ENCODE data around the gene DOCK4. TPM values are rescaled to one million over a fixed set of nuclear protein-coding genes. Genes with fewer than 3 reads are reported as not detected.

Gene DOCK4
- total RNA-seq, 1 donor from 2014 or later = 44.1 TPM

DNA sequence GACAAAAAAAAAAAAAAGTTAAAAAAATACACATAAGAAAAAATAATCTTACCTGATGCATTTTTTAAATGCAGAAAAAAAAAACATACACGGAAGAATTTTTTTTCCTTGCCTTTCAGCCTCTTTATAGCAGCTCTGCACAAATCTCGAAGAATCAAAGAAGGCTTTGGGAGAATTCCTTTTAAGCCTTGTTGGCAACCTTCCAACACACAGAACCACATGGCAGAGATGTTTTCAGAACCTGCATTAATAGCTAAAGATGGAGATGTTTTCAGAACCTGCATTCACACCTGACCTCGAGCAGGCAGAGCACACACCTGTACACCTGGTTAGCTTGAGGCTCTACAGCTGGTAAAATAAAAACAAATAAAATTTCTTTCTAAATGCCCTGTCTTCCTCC is 65.6 kb downstream of the DOCK4 start:
- no peak for TF ChIP-seq CTCF (IDR thresholded peaks at IDR 0.05)
- H3K4me1 Mint-ChIP-seq (ENCODE audit: unreplicated experiment) = peaks cover 48% of the 10 kb centered on the region
- H3K4me3 Mint-ChIP-seq (ENCODE audit: unreplicated experiment) = no peak overlapping the region
- no peaks in the 10 kb centered on the region for H3K36me3 Mint-ChIP-seq (ENCODE audit: unreplicated experiment)
- H3K27ac Mint-ChIP-seq (ENCODE audit: unreplicated experiment) = no peak overlapping the region
- H3K9me3 Mint-ChIP-seq (ENCODE audit: unreplicated experiment) = no peaks in the 10 kb centered on the region
- no peak for DNase-seq (ENCODE audit: extremely low spot score, unreplicated experiment)
- no peaks in the 10 kb centered on the region for H3K27me3 Mint-ChIP-seq (ENCODE audit: unreplicated experiment)

DNA sequence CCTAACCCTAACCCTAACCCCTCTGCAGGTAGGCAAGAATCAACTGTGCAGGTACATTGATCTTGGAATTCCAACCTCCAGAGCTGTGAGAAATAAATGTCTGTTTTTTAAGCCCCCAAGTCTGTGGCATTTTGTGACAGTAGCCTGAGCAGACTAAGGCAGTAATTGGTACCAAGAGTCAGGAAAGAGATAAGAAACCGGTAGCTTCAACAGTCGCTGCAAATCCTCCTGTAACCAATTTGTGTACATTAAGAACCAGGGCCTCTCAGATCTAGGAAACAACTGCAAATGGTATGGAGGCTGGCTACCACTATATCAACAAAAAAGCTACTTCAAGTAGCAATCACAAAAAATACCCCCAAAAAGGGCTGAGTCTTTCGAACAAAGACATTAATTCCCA is 67.3 kb downstream of the DOCK4 start:
- TF ChIP-seq CTCF (IDR thresholded peaks at IDR 0.05) = no peak
- Mint-ChIP-seq H3K9me3 (ENCODE audit: unreplicated experiment) (no peaks in the 10 kb centered on the region), H3K27me3 (ENCODE audit: unreplicated experiment) (no peaks in the 10 kb centered on the region), H3K36me3 (ENCODE audit: unreplicated experiment) (no peaks in the 10 kb centered on the region), H3K4me3 (ENCODE audit: unreplicated experiment) (no peak overlapping the region), H3K4me1 (ENCODE audit: unreplicated experiment) (peaks cover 36% of the 10 kb centered on the region), H3K27ac (ENCODE audit: unreplicated experiment) (no peak overlapping the region)
- DNase-seq (ENCODE audit: extremely low spot score, unreplicated experiment) = no peak

GRCh38 chr7:112138325-112138852 is 67.8 kb downstream of the DOCK4 start:
- H3K4me3 Mint-ChIP-seq (ENCODE audit: unreplicated experiment) = no peak overlapping the region
- no peaks in the 10 kb centered on the region for H3K36me3 Mint-ChIP-seq (ENCODE audit: unreplicated experiment)
- DNase-seq (ENCODE audit: extremely low spot score, unreplicated experiment) = no peak
- no peaks in the 10 kb centered on the region for H3K27me3 Mint-ChIP-seq (ENCODE audit: unreplicated experiment)
- peaks cover 34% of the 10 kb centered on the region for H3K4me1 Mint-ChIP-seq (ENCODE audit: unreplicated experiment)
- TF ChIP-seq CTCF (IDR thresholded peaks at IDR 0.05) = no peak
- H3K27ac Mint-ChIP-seq (ENCODE audit: unreplicated experiment) = no peak overlapping the region
- H3K9me3 Mint-ChIP-seq (ENCODE audit: unreplicated experiment) = no peaks in the 10 kb centered on the region

DNA sequence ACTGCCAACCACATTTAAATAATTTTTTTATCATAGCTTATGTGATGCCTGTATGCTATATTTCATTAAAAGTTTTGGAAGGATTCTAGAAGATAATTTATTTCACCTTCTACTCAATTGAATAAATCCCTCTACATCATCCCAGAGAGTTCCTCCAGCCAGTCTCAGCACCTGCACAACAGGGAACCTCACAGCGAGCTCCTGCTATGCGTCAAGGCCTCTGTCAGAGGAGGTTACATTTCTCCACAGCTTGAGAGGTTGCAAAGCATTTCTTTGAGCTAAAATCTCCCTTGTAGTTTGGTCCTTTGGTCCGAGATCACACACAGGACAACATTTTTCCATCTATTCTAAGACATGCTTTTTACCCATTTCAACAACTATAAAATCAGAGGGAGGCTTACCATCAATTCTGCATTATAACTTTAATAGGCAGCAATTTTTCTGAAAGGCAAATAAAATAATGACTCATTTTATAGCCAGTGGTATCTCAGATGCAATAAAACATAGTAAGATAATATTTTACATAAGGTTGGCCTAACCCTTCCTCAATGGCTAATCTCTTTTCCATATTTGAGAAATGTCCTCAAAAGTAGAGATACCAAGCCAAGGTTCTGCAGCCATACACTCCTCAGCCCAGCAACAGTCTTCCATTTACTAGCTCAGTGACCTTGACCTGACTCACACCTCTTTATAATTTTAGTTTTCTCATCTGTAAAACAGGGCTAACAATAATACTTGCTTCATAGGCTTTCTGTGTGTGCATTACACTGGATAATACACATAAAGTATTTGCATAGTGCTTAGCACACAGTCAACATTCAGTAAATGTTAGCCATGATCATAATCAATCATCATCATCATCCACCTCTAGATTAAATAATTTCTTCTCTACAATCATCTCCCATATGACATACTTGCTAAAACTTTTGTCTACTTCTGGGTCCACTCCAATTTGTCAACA is 68.8 kb downstream of the DOCK4 start:
- Mint-ChIP-seq H3K27me3 (ENCODE audit: unreplicated experiment) (no peaks in the 10 kb centered on the region), H3K36me3 (ENCODE audit: unreplicated experiment) (no peaks in the 10 kb centered on the region), H3K9me3 (ENCODE audit: unreplicated experiment) (no peaks in the 10 kb centered on the region), H3K4me1 (ENCODE audit: unreplicated experiment) (peaks cover 27% of the 10 kb centered on the region), H3K27ac (ENCODE audit: unreplicated experiment) (no peak overlapping the region), H3K4me3 (ENCODE audit: unreplicated experiment) (no peak overlapping the region)
- TF ChIP-seq CTCF (IDR thresholded peaks at IDR 0.05) = no peak
- no peak for DNase-seq (ENCODE audit: extremely low spot score, unreplicated experiment)

- Mint-ChIP-seq H3K4me1 (ENCODE audit: unreplicated experiment) (peaks cover 24% of the 10 kb centered on the region), H3K27ac (ENCODE audit: unreplicated experiment) (no peak overlapping the region), H3K27me3 (ENCODE audit: unreplicated experiment) (no peaks in the 10 kb centered on the region), H3K9me3 (ENCODE audit: unreplicated experiment) (no peaks in the 10 kb centered on the region), H3K36me3 (ENCODE audit: unreplicated experiment) (no peaks in the 10 kb centered on the region), H3K4me3 (ENCODE audit: unreplicated experiment) (no peak overlapping the region)
- no peak for TF ChIP-seq CTCF (IDR thresholded peaks at IDR 0.05)
- no peak for DNase-seq (ENCODE audit: extremely low spot score, unreplicated experiment)
Measured at GRCh38 chr7:112136271-112137008, 69.8 kb downstream of the DOCK4 start.

Measured in osteocyte (in vitro differentiated cells).